GM18508 (cell line): ENCODE results near the gene C2orf68.
A peak's percentile ranks its signal among the peaks of the same experiment; 100 is the strongest.
"Not testable (repeated sequence)": the region's sequence is repeated elsewhere in the genome, so short reads cannot be mapped to it uniquely, and the experiment has no call there.

Experiments
- ATAC-seq: cut with Tn5 transposase; IDR thresholded peaks from one replicate; pipeline ENCODE4 v1.9.1; 2021; ENCODE audit warnings: moderate number of reproducible peaks; ENCODE audit not compliant: insufficient read depth, unreplicated experiment

C2orf68 gene

DNA sequence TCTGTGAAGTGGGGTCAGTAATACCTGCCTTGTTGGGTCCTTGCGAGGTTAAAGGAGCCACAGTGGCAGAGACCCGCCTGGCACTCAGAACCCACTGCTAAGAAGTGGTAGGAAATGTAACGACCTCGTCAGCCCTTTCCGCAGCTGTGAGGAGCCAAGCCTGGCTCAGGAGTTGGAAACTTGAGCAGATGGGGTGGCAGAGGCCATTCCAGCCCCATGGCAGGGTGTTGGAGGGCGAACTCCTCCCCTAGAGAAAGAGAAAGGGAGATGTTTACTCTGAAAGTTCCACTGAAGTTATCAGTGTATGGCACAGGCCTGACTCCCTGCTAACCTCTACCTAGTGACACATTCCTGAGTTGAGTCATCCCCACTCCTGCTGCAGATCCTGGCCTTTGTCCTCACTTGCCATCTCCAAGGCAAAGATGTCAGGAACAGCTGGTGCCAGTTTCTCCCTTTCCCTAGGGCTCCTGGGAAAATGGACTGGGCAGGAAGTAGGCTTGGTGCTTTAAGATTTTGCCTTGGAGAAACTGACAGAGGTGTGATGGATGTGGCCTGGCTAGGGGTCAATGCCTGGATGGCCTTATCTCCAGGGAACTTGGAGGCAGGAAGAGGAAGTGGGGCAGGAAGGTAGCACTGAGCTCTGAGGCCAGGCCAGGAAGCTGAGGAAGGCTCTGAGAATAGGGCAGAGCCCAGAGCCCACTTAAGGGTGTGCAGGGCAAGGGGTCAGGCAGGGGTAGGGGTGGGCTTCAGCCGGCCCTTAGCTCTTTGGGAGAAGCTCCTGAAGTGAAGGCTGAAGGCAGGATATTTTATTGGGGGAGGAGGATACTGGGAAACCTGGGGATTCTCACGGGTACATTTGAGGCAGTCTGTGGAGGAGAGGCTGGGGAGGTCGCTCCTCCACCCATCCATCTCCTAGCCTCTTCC lies 26.7 kb downstream of the C2orf68 start:
- no peak for ATAC-seq

DNA sequence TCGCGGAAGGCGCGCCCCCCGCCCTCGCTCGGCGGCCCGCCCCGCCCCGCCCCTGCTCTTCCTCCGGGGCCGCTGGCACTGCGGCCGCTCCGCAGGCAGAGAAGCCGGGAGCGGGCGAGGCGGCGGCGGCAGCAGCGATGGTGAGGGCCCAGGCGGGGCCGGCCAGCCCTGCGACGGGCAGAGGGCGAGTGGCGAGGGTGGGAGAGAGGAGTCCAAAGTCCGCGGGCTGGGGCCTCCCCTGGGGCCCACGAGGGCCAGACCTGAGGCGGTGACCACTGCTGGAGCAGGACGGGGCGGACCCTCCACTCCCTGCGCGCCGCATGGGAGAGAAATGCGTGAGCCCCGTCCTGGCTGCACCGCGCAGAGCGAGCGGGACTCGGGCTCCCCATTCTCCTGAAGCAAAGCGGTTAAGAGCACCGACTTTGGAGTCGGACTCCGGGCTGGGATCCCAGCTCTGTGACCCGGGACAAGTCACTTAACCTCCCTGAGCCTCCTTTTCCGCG lies 27.5 kb downstream of the C2orf68 start, which contains the start of gene VAMP5:
VAMP5 (plus strand) TSS at position 78 of the 503 bp plus-strand sequence; CDS start at position 138, 60 bp downstream.
- ATAC-seq: no peak

DNA sequence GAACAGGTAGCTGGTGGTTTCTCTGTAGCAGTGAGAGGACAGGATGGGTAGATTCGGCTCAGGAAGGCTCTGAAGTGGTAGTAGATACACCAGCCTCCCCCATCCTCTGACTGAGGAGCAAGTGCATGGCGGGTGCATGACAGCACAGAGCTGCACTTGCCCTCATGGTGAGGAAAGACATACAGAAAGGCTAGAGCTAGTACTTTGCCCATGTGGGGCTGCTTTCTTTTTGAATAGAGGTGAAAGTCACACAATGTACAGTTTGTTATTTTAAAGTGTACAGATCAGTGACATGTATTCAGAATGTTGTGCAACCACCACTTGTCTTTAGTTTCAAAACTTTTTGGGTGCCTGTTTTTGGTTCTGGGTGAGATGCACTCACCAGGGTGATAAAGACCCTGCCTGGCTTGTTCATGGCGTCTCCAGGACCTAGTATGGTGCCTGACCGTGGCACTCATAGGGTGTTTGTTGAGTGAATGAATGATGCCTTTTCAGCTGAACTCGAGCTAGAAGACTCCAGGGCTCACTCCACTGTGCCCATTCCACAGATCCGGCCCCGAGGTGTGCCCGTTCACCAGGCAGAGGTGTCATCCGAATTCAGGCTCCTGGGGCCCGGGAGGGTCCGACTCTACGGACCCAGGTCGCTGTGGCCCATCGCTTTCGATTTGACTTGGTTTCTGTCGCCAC lies 28.1 kb downstream of the C2orf68 start:
- ATAC-seq: no peak

DNA sequence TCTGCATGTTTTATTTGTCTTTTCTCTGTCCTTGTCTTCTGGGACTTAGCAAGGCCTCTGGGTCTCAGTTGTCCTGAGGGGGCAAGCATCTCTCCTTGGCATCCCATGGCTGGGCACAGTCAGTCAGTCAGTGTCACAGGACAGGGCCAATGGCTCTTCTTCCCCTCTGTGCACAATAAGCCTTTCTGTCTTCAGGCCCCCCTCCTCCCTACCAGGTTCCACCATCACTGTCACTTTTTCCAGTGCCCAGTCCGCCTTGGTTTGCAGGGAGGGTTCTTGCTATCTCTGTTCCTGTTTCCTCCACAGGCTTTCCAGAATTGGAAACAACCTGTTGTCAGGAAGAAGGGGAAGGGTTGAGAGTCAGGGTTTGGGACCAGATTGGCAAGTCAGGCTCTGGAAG lies 29.4 kb downstream of the C2orf68 start:
- ATAC-seq: no peak

DNA sequence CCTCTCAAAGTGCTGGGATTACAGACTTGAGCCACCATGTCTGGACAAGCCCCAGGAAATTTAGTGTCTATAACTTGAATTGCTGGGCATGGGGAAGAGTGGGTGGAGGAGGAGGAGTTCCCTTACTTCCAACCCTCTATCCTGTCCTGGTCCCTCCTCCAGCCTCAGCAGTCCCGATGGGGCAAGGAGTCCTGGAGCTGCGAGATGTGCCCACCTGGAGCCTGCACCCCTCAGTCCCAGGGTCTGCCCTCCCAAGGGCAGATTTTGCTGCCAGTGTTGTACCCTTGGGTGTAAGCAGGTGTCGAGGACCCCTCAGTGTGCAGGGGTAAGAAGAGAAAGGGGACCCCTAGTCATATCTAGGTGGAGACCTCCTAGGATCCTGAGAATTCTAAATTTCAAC lies 31.7 kb downstream of the C2orf68 start:
- no peak for ATAC-seq

DNA sequence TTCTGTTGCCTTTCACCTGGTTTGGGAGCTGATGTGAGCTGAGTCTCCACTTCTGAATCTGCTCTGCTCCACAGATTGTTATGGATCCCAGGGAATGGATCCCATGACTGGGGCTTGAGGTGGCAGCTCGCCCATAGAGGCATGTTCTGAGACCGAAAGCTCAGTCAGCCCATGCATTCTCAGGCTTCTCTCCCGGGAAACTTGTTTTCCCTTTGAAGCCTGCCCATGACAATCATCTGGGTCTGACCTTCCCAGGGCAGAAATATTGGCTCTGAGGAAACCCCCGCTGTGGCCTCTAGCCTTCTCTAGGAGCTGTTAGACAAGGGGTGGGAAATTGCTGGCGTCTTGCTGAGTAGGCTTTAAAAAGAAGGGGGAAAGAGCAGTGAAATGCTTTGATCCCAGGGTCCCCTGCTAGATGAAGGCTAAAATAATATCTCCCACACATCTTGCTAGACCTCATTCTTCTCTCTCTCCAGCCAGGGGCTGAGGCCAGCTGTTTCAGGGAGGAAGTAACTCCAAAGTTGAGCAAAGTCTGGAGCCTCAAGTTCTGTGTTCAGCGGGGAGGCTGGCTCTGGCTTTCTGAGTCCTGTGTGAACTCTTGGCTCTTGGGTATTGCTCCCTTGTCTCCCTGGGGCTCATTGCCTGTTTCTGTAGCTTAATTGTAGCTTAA lies 32.5 kb downstream of the C2orf68 start:
- no peak for ATAC-seq

DNA sequence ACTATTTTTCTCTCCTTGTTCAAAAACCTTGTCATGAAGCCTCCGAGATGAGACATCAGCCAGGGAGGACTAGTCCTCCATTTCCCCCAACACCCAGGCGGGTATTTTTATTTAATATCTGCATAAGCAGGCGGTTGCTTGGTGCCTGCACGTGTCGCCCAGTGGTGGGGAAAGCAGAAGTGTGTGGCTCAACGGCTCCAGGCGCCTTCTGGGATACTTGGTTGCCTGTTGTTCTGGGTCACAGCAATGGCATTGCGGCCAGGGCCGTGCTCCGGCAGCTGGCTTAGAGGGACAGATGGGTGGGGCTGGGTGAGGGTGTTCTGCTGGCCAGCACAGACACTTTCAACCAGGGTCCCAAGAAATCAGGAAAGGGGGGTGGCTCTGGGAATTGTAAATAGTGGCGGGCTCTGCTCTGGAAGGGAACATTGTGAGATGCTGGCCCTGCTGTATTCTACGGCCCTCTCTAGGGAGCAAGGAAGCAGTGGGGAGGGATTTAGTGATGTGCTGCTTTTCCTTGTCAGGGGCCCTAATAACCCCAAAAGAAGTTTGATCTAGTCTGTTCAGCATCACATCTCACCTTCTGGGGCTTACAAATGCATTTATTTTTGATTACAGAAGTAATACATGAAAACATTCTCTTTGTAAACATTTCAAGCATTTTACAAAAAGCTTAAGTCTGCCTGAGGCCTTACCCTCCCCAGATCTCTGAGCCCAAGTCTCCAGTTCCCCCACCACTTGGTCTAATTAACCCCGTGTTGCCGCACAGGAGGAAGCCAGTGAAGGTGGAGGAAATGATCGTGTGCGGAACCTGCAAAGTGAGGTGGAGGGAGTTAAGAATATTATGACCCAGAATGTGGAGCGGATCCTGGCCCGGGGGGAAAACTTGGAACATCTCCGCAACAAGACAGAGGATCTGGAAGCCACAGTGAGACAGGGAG lies 33.4 kb downstream of the C2orf68 start:
- ATAC-seq: no peak

DNA sequence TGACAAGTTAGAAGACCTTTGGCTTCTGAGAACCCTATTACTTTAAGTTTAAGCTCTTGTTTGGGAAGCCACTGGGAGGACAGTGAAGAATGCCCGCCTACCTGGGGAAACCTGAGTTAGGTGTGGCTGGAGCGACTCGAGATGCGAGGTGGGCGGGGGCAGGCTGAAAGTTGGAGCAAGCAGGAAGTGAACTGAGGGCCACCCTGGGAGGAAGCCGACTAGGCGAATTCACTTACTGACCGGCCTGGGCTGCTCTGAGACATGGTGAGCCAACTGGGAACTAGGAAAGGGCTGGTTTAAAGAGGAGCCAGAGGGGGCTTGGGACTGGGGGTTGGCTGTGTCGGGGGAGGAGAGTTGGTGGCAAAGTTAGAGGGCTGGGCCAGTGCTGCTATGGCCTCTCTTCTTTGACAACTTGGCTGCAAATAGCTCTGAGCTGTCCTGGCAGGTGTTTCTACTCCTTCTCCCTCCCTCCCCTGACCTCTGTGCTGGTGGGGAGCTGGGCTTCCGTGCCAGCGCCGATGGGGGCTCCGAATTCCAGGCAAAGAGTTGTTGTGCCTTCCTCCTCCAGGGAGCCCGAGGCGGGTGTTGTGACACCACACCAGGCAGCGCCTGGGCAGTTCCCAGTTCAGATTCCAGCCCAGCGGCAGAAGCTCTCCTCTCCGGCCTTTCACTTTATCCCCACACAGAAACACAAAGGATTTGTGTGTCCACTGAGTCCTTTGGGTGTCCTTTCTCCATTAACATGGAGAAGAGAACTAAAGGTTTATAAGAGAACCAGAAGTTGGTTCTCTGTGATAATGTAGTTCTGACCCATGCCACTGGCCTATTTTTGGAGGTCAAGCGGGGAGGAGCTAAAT lies 34.3 kb downstream of the C2orf68 start, which contains the start of gene VAMP8:
VAMP8 (plus strand) TSS at position 201 of the 857 bp plus-strand sequence; CDS start at position 262, 61 bp downstream.
- ATAC-seq: no peak

DNA sequence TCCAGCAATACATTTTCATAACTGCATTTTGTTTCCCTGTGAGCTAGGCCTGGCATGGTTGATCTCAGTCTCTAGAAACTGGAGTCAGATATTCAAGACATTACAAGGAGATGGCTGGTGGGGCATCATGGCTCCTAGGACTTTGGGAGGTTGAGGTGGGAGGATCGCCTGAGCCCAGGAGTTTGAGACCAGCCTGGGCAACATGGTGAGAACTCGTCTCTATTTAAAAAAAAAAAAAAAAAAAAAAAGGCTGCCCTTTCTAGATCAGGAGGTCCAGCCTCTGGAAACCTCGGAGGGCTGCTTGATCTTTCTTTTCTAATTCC lies 34.8 kb downstream of the C2orf68 start:
- no peak for ATAC-seq

DNA sequence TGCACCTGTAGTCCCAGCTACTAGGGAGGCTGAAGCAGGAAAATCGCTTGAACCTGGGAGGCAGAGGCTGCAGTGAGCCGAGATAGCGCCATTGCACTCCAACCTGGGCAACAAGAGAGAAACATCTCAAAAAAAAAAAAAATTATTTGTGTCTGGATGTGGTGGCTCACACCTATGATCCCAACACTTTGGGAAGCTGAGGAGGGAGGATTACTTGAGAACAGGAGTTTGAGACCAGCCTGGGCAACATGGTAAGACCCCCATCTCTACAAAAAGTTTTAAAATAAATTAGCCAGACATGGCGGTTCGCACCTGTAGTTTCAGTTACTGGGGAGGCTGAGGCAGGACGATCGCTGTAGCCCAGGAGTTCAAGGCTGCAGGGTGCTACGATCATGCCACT lies 36.1 kb downstream of the C2orf68 start:
- no peak for ATAC-seq

DNA sequence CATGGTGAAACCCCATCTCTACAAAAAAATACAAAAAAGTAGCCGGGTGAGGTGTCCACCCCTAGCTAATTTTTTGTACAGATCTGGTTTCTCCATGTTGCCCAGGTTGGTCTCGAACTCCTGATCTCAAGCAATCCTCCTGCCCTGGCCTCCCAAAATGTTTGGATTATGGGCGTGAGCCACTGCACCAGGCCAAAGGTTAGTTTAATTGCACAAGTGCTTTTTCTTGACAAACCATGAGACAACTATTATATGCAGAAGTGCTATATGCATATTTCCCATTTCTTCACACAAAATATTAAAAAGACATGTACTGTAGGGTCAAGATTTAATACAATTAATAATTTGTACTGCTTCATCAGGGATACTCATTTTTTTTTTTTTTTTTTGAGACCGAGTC lies 45.6 kb downstream of the C2orf68 start:
- ATAC-seq: no peak

DNA sequence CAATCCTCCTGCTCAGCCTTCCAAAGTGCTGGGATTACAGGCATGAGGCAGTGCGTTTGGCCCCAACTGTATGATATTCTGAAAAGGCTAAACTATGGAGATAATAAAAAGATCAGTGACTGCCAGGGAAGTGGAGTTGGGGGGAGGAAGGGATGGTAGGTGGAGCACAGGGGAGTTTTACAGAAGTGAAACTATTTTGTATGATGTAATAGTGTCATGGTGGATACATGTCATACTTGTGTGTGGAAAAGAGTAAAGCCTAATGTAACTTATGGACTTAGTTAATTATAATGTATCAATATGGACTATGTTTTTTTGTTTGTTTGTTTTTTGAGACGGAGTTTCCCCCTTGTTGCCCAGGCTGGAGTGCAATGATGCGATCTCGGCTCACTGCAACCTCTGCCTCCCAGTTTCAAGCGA lies 47.7 kb downstream of the C2orf68 start:
- ATAC-seq: no peak

DNA sequence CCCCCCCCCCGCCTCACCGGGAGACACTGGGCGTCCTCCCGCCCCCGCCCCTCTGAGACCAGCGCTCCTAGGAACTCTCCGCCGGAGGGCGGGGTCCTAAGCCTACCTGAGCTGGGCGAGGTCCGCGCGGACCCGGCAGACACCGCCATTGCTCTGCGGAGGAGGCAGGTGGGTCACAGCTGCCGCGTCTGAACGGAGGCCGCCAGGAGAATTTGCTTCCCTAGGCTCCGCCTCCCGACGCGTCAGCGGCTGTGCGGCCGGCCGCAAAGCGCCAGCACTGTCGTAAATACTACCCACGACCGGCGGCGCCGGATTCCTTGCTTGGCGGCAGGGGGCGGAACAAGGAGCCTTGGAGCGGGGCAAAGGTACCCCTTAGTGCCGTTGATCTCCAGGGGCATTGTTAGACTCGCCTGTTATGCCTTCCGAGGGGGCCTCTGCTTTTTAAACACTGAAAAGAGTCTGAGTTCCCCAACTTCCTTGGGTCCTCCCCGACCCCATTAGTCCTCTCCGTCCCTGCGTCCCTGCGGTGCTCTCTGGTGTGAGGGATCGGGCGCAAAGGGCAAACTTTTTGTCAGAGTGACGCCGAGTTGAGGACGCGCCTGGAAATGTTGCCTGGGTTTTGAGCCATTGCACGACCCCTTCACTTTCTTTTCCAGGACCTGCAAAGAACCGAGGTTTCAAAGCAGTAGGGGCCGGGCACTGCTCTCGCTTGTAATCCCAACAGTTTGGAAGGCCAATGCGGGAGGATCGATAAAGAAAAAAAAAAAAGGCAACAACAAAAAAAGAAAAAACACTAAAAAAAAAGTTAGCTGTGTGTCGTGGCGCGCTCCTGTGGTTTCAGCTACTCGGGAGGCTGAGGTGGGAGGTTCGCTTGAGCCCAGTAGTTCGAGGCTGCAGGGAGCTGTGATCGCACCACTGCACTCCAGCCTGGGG lies 50.3 kb downstream of the C2orf68 start, which contains the start of gene GGCX:
GGCX (minus strand) TSS at position 214 of the 933 bp plus-strand sequence; CDS start at position 149, 65 bp downstream.
- ATAC-seq: peak; percentile 50

DNA sequence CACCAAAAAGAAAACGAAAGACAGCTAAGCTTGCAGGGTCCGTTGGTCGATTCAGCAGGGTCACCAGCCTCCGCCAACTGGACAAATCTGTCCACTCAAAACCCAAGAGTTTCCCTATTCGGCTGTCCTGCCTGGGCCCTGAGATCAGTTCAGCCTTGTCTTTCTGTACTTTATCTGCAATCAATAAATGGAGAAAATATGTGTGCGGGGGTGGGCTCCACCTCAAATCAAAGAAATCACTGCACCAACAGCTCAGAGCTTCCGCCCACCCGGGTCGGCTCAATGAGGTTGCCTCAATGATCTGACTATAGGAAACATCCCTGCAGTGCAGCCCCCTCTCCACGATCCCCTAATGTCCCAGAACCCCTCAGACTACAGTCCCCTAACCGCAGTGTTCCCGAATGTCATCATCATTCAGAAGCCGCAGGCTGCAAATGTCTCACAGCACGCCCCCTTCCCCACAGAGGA lies 51.0 kb downstream of the C2orf68 start:
- ATAC-seq: no peak

DNA sequence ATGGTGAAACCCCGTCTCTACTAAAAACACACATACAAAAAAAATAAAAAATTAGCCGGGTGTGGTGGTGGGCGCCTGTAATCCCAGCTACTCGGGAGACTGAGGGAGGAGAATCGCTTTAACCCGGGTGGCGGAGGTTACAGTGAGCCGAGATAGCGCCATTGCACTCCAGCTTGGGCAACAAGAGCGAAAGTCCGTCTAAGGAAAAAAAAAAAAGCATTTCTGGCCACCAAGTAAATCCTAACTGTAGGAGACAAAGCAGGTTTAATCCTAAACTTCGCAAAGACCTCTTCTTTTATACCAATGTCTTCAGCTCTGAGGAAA lies 51.5 kb downstream of the C2orf68 start:
- ATAC-seq: not testable (repeated sequence)

DNA sequence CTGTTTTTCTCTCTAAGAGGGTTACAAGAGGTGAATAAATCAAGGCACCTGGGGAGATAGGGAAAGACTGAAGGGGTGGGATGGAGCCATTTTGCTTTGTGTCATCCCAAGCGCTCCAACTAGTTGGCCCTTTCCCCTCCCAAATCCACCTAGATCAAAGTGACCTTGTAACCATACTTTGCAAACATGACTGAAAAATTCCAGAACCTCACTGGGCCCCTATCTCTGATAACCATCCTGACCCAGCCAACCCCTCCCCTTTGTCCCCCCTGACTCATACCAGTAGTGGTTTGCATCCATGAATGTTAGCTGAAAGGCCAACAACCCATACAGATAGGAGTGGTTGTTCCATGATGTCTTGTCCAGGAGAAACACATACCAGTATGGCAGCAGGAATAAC lies 53.7 kb downstream of the C2orf68 start:
- no peak for ATAC-seq

DNA sequence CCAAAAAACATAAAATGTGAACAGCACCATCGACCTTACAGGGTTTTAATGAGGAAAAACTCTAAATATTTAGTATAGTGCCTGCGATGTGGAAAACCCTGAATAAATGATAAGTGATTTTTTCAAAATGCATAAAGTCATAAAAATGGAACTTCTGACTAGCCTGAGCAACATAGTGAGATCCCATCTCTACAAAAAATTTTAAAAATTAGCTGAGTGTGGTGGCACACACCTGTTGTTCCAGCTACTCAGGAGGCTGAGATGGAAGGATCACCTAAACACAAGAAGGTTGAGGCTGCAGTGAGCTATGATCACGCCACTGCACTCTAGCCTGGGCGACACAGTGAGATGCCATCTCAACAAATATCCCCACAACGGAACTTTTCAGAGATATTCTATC lies 54.7 kb downstream of the C2orf68 start:
- ATAC-seq: no peak
